ENCODE data around the gene GRPEL2. TPM values are rescaled to one million over a fixed set of nuclear protein-coding genes. Genes with fewer than 3 reads are reported as not detected.

Gene GRPEL2
- total and polyA plus RNA-seq, 2 of the 8 experiments (the other 6 are each of a cell fraction or from before 2014, with no cell fraction given) = 11.2 to 52.2 TPM

DNA sequence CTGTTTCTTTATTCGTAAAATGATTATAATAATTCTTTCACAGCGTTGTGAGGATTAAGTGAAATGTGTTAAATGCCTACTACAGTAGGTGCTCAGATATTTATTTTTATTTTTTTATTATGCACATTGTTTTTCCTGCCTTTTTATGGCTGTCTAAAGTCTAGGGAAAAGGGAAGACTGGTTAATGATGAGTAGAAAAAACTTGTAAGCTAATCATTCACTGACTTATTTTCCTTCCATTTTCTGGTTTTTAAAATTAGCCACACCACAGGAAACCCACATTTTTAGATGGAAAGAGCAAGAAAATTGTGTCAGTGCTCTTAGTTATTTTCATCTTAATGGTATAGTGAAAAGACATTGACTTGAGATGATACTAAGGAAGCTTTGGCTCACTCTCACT is 8.6 kb downstream of the GRPEL2 start:
- peaks cover 0 to 6% (median 2%) of the 10 kb centered on the region in 4 experiments; a peak in 5 of 7 replicates for H3K4me1 ChIP-seq (replicated peaks in 1 of 4; ENCODE audit: control insufficient read depth in 3 of 4, insufficient read depth in 4 of 4, low read length in 3 of 4)
- H3K27me3 ChIP-seq (replicated peaks in 1 of 4; ENCODE audit: control insufficient read depth in 3 of 4, extremely low read depth in 1 of 4, insufficient read depth in 3 of 4, low read length in 3 of 4) = no peaks in the 10 kb centered on the region; a peak in 1 of 7 replicates
- H4K20me1 ChIP-seq (replicated peaks in 1 of 2; ENCODE audit: control insufficient read depth in 1 of 2, insufficient read depth in 2 of 2, low read length in 2 of 2) = peaks cover 1 to 12% of the 10 kb centered on the region in 2 experiments
- FAIRE-seq (no peak), DNase-seq (ENCODE audit: low read depth in 1 of 2, low spot score in 2 of 2) (no peak)
- H3K4ac ChIP-seq (replicated peaks; ENCODE audit: insufficient read length, low read depth, low read length) = no peak overlapping the region
- no peak overlapping the region for H2BK12ac ChIP-seq (ENCODE audit: low read depth, low read length)
- H2BK120ac ChIP-seq (replicated peaks; ENCODE audit: low read depth, low read length) = no peak overlapping the region
- H3K18ac ChIP-seq (ENCODE audit: extremely low read depth, low read length) = no peak overlapping the region
- H3K4me2 ChIP-seq (ENCODE audit: insufficient read depth in 1 of 2, low read depth in 2 of 2, low read length in 2 of 2) = no peak overlapping the region
- H3K27ac ChIP-seq (ENCODE audit: low read depth, low read length) = no peak overlapping the region
- H2BK15ac ChIP-seq (ENCODE audit: low read length) = no peak overlapping the region
- H3K9ac ChIP-seq (replicated peaks in 1 of 4; ENCODE audit: extremely low read depth in 1 of 4, low read depth in 3 of 4, low read length in 3 of 4) = no peak overlapping the region
- no peak overlapping the region for H2BK20ac ChIP-seq (ENCODE audit: low read length)
- H2BK5ac ChIP-seq (ENCODE audit: low read depth, low read length) = no peak overlapping the region
- no peak overlapping the region for H3K14ac ChIP-seq (ENCODE audit: insufficient read length)
- no peak overlapping the region for H4K91ac ChIP-seq (replicated peaks; ENCODE audit: insufficient read length, low read length)
- peaks cover 3% of the 10 kb centered on the region; the same call in 1 of the 2 replicates for H3K79me1 ChIP-seq (ENCODE audit: low read depth, low read length)
- no peak overlapping the region for H4K5ac ChIP-seq (ENCODE audit: insufficient read length, low read depth, low read length)
- no peaks in the 10 kb centered on the region for H3K9me3 ChIP-seq (ENCODE audit: insufficient read depth in 2 of 2, low read depth in 1 of 2, low read length in 1 of 2)
- ChIA-PET CTCF (ENCODE audit: partially characterized antibody) (interaction anchor here (5.7 to 46.1 kb wide), 3 partner anchors 14 to 84 kb away, joined by 40 to 1310 read pairs (median 60); no protein-coding TSS in a partner anchor), POLR2A (ENCODE audit: partially characterized antibody) (interaction anchor here (1.1 to 5.8 kb wide), 3 partner anchors 8 to 18 kb away, joined by 3 to 72 read pairs (median 3); partner anchors contain the start of gene GRPEL2)
- H4K8ac ChIP-seq (ENCODE audit: extremely low read depth, insufficient read depth, low read length) = no peak overlapping the region
- no peak overlapping the region for H2AFZ ChIP-seq (ENCODE audit: low read length)
- H3K23ac ChIP-seq (ENCODE audit: insufficient read length) = no peak overlapping the region
- no peak overlapping the region for H3K4me3 ChIP-seq (ENCODE audit: extremely low read depth in 1 of 4, insufficient read depth in 2 of 4, low read depth in 3 of 4, low read length in 4 of 4)
- H3K23me2 ChIP-seq (ENCODE audit: low read depth, low read length) = peaks cover 6% of the 10 kb centered on the region; the same call in 1 of the 2 replicates
- no peak overlapping the region for H3K56ac ChIP-seq (replicated peaks; ENCODE audit: insufficient read length, low read depth, low read length)
- TF ChIP-seq SP2 (IDR thresholded peaks at IDR 0.05; ENCODE audit: low read length) (no peak), CBX5 (IDR thresholded peaks at IDR 0.05; ENCODE audit: low read depth, low read length) (no peak), JUN (IDR thresholded peaks at IDR 0.05; ENCODE audit: low read depth, low read length) (no peak)
- H3K79me2 ChIP-seq (ENCODE audit: control insufficient read depth in 1 of 2, insufficient read depth in 2 of 2, low read length in 2 of 2) = peaks cover 0 to 8% of the 10 kb centered on the region in 2 experiments; a peak in 1 of 4 replicates
- H2AK5ac ChIP-seq (ENCODE audit: low read depth, low read length) = no peak overlapping the region
- peaks cover 17 to 66% (median 38%) of the 10 kb centered on the region in 4 experiments for H3K36me3 ChIP-seq (ENCODE audit: control insufficient read depth in 2 of 4, insufficient read depth in 4 of 4, low read length in 3 of 4)
- WGBS, 2 experiments (ENCODE audit: extremely low coverage in 1 of 2, insufficient coverage in 1 of 2, insufficient read length in 1 of 2, insufficient replicate concordance in 2 of 2, low coverage in 1 of 2, low lambda C conversion rate in 2 of 2, missing lambda C conversion rate in 1 of 2) = 89% methylated on average over 2 of the region's 2 CpGs; no CpG with 5 or more reads in 1 of the 2 experiments

All from H1 (cell line).